Smooth muscle cell (in vitro differentiated cells): Measurements from ENCODE around the gene RPS6KA4. TPM values are rescaled to one million over a fixed set of nuclear protein-coding genes. Genes with fewer than 3 reads are reported as not detected.

Experiments
- DNase-seq: peaks from one replicate; lab custom pipeline; 2025; ENCODE audit not compliant: unreplicated experiment; lab: John Stamatoyannopoulos, UW
- H2AFZ ChIP-seq: fragments of 200-600 bp; sonication (generic); 2 replicates; pipeline ENCODE4 v1.6.0; 2016; ENCODE audit warnings: antibody characterized with exemption, low read depth, mild to moderate bottlenecking
- H3F3A ChIP-seq: fragments of 200-600 bp; sonication (generic); 2 replicates; pipeline ENCODE4 v1.6.0; 2017; ENCODE audit warnings: antibody characterized with exemption, low read depth
- H3K27ac ChIP-seq: fragments of 200-600 bp; sonication (generic); 2 replicates; pipeline ENCODE4 v1.5.1; 2016; ENCODE audit warnings: low read depth, mild to moderate bottlenecking
- H3K27me3 ChIP-seq: fragments of 200-600 bp; sonication (generic); 2 replicates; pipeline ENCODE4 v1.6.1; 2016; ENCODE audit warnings: low read depth, mild to moderate bottlenecking
- H3K36me3 ChIP-seq: fragments of 200-600 bp; sonication (generic); 2 replicates; pipeline ENCODE4 v1.5.1; 2016; ENCODE audit warnings: low read depth
- H3K4me1 ChIP-seq: fragments of 200-600 bp; sonication (generic); 2 replicates; pipeline ENCODE4 v1.5.1; 2016; ENCODE audit warnings: low read depth
- H3K4me2 ChIP-seq: fragments of 200-600 bp; sonication (generic); 2 replicates; pipeline ENCODE4 v1.6.0; 2016; ENCODE audit warnings: mild to moderate bottlenecking
- H3K4me3 ChIP-seq: fragments of 200-600 bp; sonication (generic); 2 replicates; pipeline ENCODE4 v1.5.1; 2016; ENCODE audit warnings: mild to moderate bottlenecking
- H3K79me2 ChIP-seq: fragments of 200-600 bp; sonication (generic); 2 replicates; pipeline ENCODE4 v1.6.0; 2016; ENCODE audit warnings: low read depth, mild to moderate bottlenecking
- H3K9ac ChIP-seq: fragments of 200-600 bp; sonication (generic); 2 replicates; pipeline ENCODE4 v1.6.0; 2016; ENCODE audit warnings: low read depth
- H3K9me3 ChIP-seq: fragments of 200-600 bp; sonication (generic); replicated peaks from 2 replicates; pipeline ENCODE4 v1.5.1; 2016; ENCODE audit warnings: low read depth
- H4K20me1 ChIP-seq: fragments of 200-600 bp; sonication (generic); 2 replicates; pipeline ENCODE4 v1.6.0; 2016; ENCODE audit warnings: low read depth
- CTCF ChIP-seq: fragments of 200-600 bp; sonication (generic); IDR thresholded peaks from 2 replicates; pipeline ENCODE4 v1.5.1; 2017; ENCODE audit warnings: borderline replicate concordance, mild to moderate bottlenecking, antibody characterized with exemption; ENCODE audit not compliant: insufficient read depth, poor library complexity, severe bottlenecking
- whole genome bisulfite sequencing: methylation state at CpG from one replicate; pipeline ENCODE4 v1.1.7; 2016; ENCODE audit warnings: low lambda C conversion rate; 5-methylcytosine and 5-hydroxymethylcytosine counted together
- polyA plus RNA-seq: library from polyadenylated mRNA; unstranded; fragments of >200 nt; fragmentation: Nextera tagmentation; extraction: Ambion mirVana; gene quantifications from 2 replicates; pipeline ENCODE4 v1.2.1, GENCODE V29; 2016
- total RNA-seq: library from RNA; depleted of rRNA; stranded (reverse); fragments of >200 nt; gene quantifications from 2 replicates; pipeline ENCODE4 v1.2.3, GENCODE V29; 2014

The RPS6KA4 gene
- total and polyA plus RNA-seq, 2 experiments from 2014 or later = 21.8 to 40.0 TPM

GRCh38 chr11:64368673-64369074 lies 9.7 kb downstream of the RPS6KA4 start:
- H3K27ac ChIP-seq = no peak overlapping the region
- DNase-seq = no peak
- H3K9ac ChIP-seq = no peak overlapping the region
- H3F3A ChIP-seq = no peaks in the 10 kb centered on the region
- H2AFZ ChIP-seq = no peak overlapping the region
- no peaks in the 10 kb centered on the region for H3K79me2 ChIP-seq
- H3K9me3 ChIP-seq = no peaks in the 10 kb centered on the region
- no peaks in the 10 kb centered on the region for H3K27me3 ChIP-seq
- no peaks in the 10 kb centered on the region for H3K36me3 ChIP-seq
- WGBS = 97% methylated on average over 25 of the region's 28 CpGs
- H3K4me3 ChIP-seq = no peak overlapping the region
- H3K4me1 ChIP-seq = no peaks in the 10 kb centered on the region
- no peak overlapping the region for H3K4me2 ChIP-seq
- TF ChIP-seq CTCF = no peak
- peaks cover 7% of the 10 kb centered on the region for H4K20me1 ChIP-seq

GRCh38 chr11:64369440-64370421 lies 10.8 kb downstream of the RPS6KA4 start:
- Histone ChIP-seq H3K4me1 (no peaks in the 10 kb centered on the region), H3K4me2 (no peak overlapping the region), H4K20me1 (peaks cover 7% of the 10 kb centered on the region), H3K4me3 (no peak overlapping the region), H3K27ac (no peak overlapping the region), H3K36me3 (no peaks in the 10 kb centered on the region), H3K79me2 (no peaks in the 10 kb centered on the region), H3K9me3 (no peaks in the 10 kb centered on the region), H3K27me3 (no peaks in the 10 kb centered on the region), H3F3A (no peaks in the 10 kb centered on the region), H3K9ac (no peak overlapping the region), H2AFZ (no peak overlapping the region)
- no peak for DNase-seq
- 99% methylated on average over 73 of the region's 82 CpGs for WGBS
- no peak for TF ChIP-seq CTCF

GRCh38 chr11:64371201-64371600 lies 12.2 kb downstream of the RPS6KA4 start:
- Histone ChIP-seq H3K4me2 (no peak overlapping the region), H3K27me3 (no peaks in the 10 kb centered on the region), H3F3A (no peaks in the 10 kb centered on the region), H3K79me2 (no peaks in the 10 kb centered on the region), H3K9me3 (no peaks in the 10 kb centered on the region), H3K9ac (no peak overlapping the region), H2AFZ (no peak overlapping the region), H4K20me1 (no peaks in the 10 kb centered on the region), H3K4me1 (no peaks in the 10 kb centered on the region), H3K4me3 (no peak overlapping the region), H3K36me3 (no peaks in the 10 kb centered on the region), H3K27ac (no peak overlapping the region)
- DNase-seq = no peak
- 98% methylated on average over 8 of the region's 22 CpGs for WGBS
- no peak for TF ChIP-seq CTCF
